HG03432 (cell line): ENCODE data around the gene NCOA5.

Experiments
- ATAC-seq: cut with Tn5 transposase; IDR thresholded peaks from one replicate; pipeline ENCODE4 v1.9.1; 2021; ENCODE audit warnings: mild to moderate bottlenecking, moderate library complexity; ENCODE audit not compliant: unreplicated experiment

NCOA5 gene

GRCh38 chr20:46063151-46063550, 26.6 kb downstream of the NCOA5 start:
- ATAC-seq: no peak

GRCh38 chr20:46062621-46063020, 27.1 kb downstream of the NCOA5 start:
- no peak for ATAC-seq

- ATAC-seq: no peak
Measured at GRCh38 chr20:46062151-46062550, 27.6 kb downstream of the NCOA5 start.

- no peak for ATAC-seq
Measured at GRCh38 chr20:46060975-46061374, 28.8 kb downstream of the NCOA5 start.

- ATAC-seq: no peak
Measured at GRCh38 chr20:46060301-46060881, 29.4 kb downstream of the NCOA5 start.

GRCh38 chr20:46058599-46059281, 31.0 kb downstream of the NCOA5 start:
- no peak for ATAC-seq

- ATAC-seq: no peak
Measured at GRCh38 chr20:46057856-46058598, 31.7 kb downstream of the NCOA5 start.

GRCh38 chr20:46056970-46057855, 32.5 kb downstream of the NCOA5 start:
- ATAC-seq: no peak

- ATAC-seq: no peak
Measured at GRCh38 chr20:46056027-46056833, 33.5 kb downstream of the NCOA5 start.

GRCh38 chr20:46055269-46055668, 34.5 kb downstream of the NCOA5 start:
- no peak for ATAC-seq

- ATAC-seq: no peak
Measured at GRCh38 chr20:46054606-46055005, 35.2 kb downstream of the NCOA5 start.

GRCh38 chr20:46053416-46053815, 36.3 kb downstream of the NCOA5 start:
- no peak for ATAC-seq

- no peak for ATAC-seq
Measured at GRCh38 chr20:46051556-46052308, 38.0 kb downstream of the NCOA5 start.

GRCh38 chr20:46050885-46051284, 38.9 kb downstream of the NCOA5 start:
- no peak for ATAC-seq

GRCh38 chr20:46050444-46050843, 39.3 kb downstream of the NCOA5 start:
- no peak for ATAC-seq

- no peak for ATAC-seq
Measured at GRCh38 chr20:46049815-46050214, 39.9 kb downstream of the NCOA5 start.

- ATAC-seq: no peak
Measured at GRCh38 chr20:46049190-46049589, 40.6 kb downstream of the NCOA5 start.

- ATAC-seq: no peak
Measured at GRCh38 chr20:46047821-46048220, 41.9 kb downstream of the NCOA5 start.

- no peak for ATAC-seq
Measured at GRCh38 chr20:46046588-46047310, 43.0 kb downstream of the NCOA5 start.
